Astrocyte of the spinal cord (primary cell): ENCODE results near the gene BCL7B.
"Not testable (repeated sequence)": the region's sequence is repeated elsewhere in the genome, so short reads cannot be mapped to it uniquely, and the experiment has no call there.

Experiments
- DNase-seq: peaks from one replicate; pipeline ENCODE4 v3.0.0; 2011; ENCODE audit warnings: low read depth, low spot score
- H3K4me3 ChIP-seq: 2 replicates; pipeline ENCODE4 v1.5.1; 2011; ENCODE audit warnings: low read depth, mild to moderate bottlenecking, low read length, moderate library complexity
- in situ Hi-C: cut with HindIII; loops from 2 replicates; pipeline ENCODE4 v1.10.0; 2017; ENCODE audit warnings: low sequenced_read_pairs
- TF ChIP-seq, protein P1 (sequence below): IDR thresholded peaks from 2 replicates; pipeline ENCODE4 v1.5.1; 2012; ENCODE audit warnings: low read depth, mild to moderate bottlenecking, low read length, inconsistent platforms

Gene BCL7B

DNA sequence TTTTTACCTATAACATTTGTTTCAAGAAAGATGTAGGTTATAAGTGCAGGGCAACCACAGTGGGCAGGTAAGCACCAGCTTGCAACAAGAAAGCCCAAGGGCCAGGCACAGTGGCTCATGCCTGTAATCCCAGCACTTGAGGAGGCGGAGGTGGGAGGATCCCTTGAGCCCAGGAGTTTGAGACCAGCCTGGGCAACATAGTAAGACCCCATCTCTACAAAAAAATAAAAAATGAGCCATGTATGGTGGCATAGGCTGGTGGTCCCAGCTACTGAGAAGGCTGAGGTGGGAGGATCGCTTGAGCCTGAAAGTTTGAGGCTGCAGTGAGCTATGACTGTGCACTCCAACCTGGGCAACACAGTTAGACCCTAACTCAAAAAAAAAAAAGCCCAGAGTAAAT lies 12.8 kb downstream of the BCL7B start:
- DNase-seq, result no peak
- H3K4me3 ChIP-seq, result no peak overlapping the region
- in situ Hi-C loops, result no loop called here
- TF ChIP-seq, protein P1, sequence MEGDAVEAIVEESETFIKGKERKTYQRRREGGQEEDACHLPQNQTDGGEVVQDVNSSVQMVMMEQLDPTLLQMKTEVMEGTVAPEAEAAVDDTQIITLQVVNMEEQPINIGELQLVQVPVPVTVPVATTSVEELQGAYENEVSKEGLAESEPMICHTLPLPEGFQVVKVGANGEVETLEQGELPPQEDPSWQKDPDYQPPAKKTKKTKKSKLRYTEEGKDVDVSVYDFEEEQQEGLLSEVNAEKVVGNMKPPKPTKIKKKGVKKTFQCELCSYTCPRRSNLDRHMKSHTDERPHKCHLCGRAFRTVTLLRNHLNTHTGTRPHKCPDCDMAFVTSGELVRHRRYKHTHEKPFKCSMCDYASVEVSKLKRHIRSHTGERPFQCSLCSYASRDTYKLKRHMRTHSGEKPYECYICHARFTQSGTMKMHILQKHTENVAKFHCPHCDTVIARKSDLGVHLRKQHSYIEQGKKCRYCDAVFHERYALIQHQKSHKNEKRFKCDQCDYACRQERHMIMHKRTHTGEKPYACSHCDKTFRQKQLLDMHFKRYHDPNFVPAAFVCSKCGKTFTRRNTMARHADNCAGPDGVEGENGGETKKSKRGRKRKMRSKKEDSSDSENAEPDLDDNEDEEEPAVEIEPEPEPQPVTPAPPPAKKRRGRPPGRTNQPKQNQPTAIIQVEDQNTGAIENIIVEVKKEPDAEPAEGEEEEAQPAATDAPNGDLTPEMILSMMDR, result no peak

DNA sequence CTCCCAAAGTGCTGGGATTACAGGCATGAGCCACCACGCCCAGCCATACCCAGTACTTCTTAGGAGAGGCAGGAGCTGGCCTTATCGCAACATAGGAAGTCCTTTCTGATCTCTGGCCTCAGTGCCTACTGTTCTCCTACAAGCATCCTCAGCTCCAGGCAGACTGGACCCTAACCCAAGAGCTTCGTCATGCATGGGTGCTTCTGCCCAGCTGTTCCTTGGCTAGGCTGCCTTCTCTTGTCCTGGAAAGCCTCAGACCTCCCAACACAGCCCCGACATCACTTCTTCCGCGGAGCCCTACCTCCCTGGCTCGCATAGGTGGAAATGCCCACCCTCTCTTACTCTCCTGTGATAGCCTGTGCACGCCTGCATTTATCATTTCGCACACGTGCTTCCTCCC lies 15.8 kb downstream of the BCL7B start:
- TF ChIP-seq, protein P1, result no peak
- H3K4me3 ChIP-seq, result no peak overlapping the region
- in situ Hi-C loops, result no loop called here
- DNase-seq, result no peak

DNA sequence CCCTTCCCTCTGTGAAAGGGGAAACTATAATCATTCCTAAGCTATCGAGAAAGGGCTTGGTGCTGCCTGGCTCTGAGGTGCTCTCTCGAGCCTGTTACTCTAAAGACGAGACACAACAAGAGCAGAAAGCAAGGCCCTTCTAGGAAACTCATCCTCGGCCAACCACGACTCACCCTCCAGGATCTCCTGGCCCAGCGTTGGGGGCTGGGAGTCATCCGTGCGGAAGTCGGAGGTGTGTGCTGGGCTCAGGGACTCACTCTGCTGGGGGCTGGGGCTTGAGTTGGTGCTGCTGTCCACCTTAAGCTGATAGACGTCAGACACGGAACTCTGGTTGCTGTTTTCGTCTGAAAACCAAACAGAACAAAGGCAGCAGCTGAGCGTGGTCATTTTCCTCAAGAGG lies 17.8 kb downstream of the BCL7B start:
- in situ Hi-C loops, result no loop called here
- TF ChIP-seq, protein P1, result no peak
- DNase-seq, result no peak
- no peak overlapping the region for H3K4me3 ChIP-seq

DNA sequence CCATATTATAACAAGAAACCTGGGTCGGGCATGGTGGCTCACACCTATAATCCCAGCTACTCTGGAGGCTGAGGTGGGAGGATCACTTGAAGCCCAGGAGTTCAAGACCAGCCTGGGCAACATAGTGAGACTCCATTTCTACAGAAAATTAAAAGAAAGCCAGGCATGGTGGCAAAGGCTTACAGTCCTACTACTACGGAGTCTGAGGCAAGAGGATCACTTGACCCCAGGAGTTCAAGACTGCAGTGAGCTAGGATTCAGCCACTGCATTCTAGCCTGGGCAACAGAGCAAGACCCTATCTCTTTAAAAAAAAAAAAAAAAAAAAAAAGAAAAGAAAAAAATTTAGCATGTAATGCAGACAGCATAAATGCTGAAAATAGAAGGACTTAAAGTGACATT lies 19.0 kb downstream of the BCL7B start:
- in situ Hi-C loops, DNase-seq, H3K4me3 ChIP-seq: not testable (repeated sequence)

DNA sequence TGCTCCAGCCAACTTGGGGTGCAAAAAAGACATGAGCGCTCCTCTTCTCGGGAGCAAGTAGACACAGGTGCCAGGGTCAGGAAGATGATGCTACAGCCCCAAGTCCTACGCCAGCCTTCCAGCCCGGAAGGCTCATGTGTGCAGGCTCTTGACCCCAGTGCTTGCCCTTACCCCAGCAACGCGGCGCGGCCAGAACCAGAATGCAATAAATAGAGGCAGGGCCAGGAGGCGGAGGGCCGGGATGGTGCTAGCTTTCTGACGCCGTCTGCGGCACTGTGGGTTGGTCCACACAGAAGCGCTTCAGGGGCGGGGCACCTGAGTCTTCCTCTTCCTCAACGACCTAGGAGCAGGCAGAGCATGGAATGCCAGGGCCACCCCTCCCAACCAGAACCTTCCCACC lies 20.4 kb downstream of the BCL7B start:
- DNase-seq, result no peak
- in situ Hi-C loops, result no loop called here
- TF ChIP-seq, protein P1, result no peak
- H3K4me3 ChIP-seq, result no peak overlapping the region

DNA sequence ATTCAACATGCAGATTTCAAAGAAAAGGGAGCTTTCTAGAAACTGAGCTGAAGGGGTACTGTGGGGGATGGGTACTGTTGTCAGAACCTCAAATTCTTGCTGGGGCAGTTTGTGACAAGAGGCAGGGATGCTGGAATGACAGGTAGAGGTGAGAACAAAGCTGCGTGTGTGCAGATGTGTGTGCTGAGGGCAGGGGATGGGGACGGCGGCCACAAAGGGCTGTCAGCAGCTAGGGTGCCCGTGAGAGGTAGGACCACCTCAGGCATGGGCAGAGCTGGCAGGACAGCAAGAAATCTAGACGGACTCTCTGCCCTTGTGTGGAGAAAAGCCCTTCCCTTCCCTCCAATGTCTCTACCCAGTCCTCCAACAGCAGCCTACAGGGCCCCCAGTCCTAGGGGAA lies 21.0 kb downstream of the BCL7B start:
- DNase-seq, result no peak
- in situ Hi-C loops, result no loop called here
- TF ChIP-seq, protein P1, result no peak
- no peak overlapping the region for H3K4me3 ChIP-seq

DNA sequence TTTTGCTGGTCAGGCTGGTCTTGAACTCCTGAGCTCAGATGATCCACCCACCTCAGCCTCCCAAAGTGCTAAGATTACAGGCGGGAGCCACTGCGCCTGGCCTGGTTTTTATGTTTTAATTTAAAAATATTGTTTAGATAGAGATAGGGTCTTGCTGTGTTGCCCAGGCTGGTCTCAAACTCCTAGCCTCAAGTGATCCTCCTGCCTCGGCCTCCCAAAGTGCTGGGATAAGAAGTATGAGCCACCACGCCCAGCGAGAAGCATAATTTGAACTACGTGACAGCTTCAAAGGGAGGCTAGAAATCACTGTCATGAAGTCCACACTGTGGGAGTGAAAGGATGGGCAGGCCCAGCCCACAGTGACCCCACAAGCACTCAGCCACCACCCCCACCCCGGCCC lies 21.6 kb downstream of the BCL7B start:
- DNase-seq, in situ Hi-C loops, H3K4me3 ChIP-seq: not testable (repeated sequence)

DNA sequence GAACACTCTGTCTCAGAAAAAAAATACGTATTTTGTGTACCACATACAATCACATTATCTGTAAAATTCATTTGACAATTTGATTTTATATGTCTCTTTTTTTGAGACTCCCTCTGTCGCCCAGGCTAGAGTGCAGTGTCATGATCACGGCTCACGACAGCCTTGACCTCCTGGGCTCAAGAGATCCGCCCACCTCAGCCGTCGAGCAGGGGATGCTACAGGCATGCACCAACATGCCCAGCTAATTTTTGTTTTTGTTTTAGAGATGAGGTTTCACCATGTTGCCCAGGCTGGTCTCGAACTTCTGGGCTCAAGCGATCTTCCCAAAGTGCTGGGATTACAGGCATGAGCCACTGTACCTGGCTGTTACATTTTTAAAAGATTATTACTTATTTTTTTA lies 23.7 kb downstream of the BCL7B start:
- TF ChIP-seq, protein P1, result no peak
- no peak for DNase-seq
- no peak overlapping the region for H3K4me3 ChIP-seq
- in situ Hi-C loops, result no loop called here
